OCI-M2 (cell line): ENCODE data around the gene BSN.
"Not testable (repeated sequence)": the region's sequence is repeated elsewhere in the genome, so short reads cannot be mapped to it uniquely, and the experiment has no call there.

Source experiments
- DNase-seq: peaks from one replicate; lab custom pipeline; 2025; ENCODE audit not compliant: unreplicated experiment; lab: John Stamatoyannopoulos, UW

BSN gene

DNA sequence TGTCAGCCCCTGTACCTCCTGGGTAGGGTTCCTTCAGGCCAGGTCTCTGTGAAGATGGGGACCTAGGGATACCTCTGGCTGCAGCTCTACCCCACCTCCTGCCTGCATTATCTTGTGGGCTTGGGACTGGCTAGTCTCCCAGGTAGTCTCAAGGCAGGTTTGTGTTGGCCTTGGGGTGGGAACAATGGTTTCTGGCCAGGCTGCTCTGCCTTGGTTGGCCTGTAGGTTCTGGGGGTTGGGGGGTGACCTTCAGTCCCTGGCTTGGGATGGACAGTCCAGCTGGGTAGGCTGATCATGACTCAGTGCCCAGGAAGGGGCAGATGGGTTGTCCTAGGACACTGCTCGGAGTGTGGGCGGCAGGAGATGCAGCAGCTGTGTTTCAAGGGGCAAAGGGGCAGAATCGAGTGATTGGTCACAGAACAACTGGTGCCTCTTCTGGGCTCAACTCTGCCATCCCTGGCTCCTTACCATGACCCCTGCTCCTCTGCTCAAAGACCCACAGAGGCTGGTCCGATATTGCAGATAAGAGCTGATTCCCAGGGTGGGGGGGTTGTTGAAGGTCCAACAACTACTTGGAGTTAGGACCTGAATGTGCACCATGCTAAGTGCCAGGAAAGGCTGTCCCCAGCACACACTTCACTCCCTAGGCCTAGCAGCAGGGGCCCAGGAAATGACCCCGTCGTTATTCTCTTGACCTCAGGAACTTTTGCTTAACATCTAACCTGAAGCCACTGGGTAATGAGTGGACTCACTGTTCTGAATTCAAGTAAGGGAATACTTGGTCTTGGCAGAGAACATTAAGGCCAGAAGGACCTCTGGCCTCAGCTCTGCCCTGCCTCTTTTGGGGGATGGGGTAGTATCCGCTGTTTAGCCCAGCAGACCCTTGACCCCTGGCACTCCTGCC, 18.1 kb upstream of the BSN start:
- DNase-seq: no peak

DNA sequence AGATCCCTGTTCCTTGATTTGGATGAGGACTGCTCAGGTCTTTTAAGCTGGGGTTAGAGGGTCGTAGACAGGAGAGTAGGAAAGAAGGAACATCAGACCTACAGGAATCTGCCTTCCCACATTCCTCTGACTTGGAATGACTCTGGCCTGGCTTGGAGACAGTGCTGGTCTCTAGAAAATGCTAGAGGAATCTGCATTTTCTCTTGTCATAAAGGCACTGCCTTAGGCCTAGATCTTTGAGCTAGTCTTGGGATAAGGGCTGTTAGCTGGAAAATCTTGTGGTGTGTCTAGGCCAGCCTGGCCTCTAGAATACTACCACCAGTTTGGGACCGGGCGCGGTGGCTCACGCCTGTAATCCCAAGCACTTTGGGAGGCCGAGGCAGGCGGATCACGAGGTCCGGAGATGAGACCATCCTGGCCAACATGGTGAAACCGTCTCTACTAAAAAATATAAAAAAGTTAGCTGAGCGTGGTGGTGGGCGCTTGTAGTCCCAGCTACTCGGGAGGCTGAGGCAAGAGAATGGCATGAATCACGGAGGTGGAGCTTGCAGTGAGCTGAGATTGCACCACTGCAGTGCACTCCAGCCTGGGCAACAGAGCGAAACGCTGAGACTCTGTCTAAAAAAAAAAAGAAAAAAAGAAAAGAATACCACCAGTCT, 17.3 kb upstream of the BSN start:
- DNase-seq: no peak

DNA sequence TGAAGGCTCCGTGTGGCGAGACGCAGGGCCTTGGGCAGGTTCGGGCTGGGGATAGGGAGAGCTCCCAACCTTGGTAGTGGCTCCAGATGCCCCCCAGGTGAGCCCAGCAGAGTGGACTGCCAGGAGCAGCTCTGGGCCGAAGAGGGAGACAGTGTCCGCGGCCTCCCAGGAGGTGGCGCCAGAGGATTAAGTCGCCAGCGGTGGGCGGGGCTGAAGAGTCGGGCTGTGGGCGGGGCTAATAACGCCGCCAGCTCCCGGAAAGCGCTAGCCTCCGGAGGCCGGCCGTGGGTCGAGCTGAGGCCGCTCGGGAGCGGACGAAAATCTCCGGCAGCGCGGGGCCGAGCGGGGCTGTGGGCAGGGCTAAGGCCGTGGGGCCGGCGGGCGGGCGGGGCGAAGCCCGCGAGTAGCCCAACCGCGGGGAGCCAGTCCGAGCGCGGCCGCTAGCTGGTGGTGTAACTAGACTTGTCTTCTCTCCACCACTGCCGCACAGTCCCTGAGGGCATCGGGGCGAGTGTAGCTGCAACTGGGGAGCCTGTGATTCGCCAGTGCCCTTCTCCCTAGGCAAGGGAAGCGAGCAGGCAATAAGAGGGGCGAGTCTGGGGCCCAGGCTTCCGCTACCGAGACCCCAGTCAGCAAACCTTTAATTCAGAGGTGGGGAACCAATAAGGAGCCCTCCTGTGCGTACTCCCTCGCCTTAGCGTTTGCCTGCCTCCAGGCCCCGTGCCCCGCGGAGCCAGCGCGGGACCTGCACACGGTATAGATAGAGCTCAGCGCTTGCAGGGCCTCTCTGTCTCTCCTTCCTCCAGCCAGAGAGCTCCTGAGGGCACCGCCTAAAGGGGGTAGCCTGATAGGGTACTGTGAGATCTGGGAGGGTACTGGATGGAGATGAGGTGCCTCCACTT, 14.4 kb upstream of the BSN start:
- peak; percentile 64 for DNase-seq

DNA sequence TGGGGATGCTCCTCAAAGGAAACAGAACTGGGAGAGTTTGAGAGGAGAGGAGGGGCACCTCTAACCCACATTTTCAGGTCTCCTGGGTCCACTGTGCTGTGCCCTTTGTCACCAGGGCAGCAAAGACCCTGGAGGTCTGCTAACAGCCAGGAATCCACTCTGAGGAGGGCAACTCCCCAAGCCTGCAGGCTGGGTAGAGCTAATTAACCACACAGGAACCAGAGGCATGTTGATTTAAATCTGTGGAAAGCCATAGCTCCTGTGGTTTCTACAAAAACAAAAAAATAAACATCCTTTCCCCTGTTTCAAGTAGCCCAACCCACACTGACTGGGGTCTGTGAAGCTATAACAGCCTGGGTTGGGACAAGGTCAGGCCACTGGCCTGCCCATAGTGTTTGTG, 2.2 kb upstream of the BSN start:
- DNase-seq: no peak

GRCh38 chr3:49553324-49553691, 969 bp upstream of the BSN start:
- no peak for DNase-seq

GRCh38 chr3:49554633-49555265, 472 bp downstream of the BSN start:
- no peak for DNase-seq

- no peak for DNase-seq
Observed at GRCh38 chr3:49556500-49557275, 2.4 kb downstream of the BSN start.

GRCh38 chr3:49563040-49563578, 8.8 kb downstream of the BSN start:
- DNase-seq: no peak

DNA sequence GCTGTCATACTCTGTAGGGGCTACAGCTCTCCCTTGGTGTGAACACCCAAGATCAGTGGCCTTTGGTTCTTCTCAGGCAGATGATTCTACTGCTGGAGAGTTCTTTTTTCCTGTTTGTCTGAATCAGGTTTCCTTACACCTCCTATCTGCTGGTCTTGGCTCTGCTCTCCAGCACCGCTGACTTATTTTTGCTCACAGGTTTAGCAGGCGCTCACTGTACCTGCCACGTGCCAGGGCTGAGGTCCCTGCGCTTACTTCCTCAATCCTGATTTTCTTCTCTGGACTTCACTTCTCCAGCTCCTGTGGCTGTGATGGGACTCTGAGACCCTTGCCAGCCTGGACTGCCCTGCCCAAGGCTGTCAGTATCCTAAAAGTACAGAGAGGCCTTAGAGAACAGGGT, 9.5 kb downstream of the BSN start:
- no peak for DNase-seq

DNA sequence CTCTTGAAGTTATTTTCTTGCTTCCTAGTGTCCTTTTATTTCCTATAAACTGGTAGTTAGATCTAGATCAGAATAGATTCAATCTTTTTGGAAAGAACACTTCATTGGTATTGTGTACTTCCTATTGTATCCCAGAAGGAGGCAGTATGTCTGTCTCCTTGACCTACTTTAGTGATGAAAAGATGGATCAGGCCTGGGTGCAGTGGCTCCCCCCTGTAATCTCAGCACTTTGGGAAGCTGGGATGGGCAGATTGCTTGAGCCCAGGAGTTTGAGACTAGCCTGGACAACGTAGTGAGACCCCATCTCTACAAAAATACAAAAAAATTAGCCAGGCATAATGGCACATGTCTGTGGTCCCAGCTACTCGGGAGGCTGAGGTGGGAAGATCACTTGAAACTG, 12.0 kb downstream of the BSN start:
- no peak for DNase-seq

DNA sequence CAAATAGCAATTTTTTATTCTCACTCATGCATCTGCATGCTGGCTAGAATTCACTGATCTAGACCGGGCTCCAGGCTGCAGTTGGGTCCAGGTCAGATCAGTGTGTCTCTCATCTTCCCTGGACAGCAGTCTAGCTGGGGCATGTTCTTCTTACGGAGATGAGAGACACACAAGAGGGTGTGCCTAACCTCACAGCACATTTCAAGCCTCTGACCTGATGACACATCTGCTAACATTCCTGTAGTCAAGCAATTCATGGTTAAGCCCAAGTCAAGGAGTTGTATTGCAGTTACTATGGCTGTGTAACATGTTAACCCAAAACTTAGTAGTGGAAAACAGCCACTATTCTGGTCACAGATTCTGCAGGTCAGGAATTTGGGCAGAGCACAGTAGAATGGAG, 13.1 kb downstream of the BSN start:
- no peak for DNase-seq

DNA sequence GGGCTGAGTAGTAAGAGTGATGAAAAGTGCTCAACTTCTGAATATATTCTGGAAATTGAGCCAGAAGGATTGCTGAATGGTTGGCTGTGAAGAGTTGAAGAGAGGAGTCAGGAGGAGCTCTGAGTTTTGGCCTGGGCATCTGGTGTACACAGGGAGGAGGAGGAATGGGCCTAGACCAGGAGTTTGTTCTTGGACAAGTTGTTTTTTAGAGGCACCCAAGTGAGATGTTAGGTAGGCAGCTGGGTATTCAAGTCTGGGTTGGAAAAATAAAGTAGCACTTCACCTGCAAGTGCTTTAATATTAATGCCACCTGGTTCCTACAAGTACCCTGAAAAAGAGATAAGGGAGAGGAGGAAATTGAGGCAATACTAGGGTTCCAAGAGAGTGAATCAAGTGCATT, 14.7 kb downstream of the BSN start:
- DNase-seq: no peak

DNA sequence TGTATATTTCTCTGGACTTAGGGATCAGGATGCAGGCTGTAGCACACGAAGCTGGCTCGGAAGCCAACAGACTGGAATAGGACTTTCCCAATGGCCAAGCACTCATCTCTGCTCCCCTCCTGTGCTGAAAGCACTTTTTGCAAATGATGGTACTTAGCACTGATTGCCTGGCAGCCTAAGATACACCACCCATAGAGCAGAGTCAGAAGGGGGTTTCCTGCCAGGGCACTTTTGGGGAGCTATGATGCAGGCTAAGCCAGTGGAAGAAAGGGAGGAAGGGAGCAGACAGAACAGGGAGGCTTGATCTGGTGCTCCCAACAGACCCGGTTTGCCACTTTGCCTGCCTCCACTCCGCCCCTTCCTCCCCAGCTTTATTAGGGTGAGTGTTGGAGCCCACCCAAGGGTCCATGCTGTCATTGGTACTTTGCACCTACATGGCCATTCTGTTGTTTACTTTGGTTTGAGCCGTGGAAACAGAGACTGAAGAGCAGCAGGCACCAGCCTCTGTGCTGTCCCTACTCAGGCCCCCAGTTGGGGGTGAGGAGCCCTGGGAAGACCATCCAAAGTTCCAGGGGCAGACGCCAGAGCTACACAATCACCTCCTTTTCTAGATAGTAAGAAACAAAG, 15.9 kb downstream of the BSN start:
- no peak for DNase-seq

DNA sequence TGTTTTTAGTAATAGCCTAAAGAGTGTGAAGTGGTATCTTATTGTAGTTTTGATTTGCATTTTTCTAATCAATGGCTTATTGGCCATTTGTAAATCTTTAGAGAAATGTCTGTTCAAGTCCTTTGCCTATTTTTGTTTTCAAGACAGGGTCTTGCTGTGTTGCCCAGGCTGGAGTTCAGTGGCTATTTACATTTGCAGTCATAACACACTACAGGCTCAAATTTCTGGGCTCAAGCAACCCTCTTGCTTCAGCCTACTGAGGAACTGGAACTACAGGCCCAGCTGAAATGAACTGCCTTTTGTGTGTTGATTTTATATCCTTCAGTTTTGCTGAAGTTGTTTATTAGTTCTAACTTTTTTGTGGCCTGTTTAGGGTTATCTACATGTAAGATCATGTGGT, 27.9 kb downstream of the BSN start:
- no peak for DNase-seq

GRCh38 chr3:49585261-49585755, 31.0 kb downstream of the BSN start:
- not testable (repeated sequence) for DNase-seq

DNA sequence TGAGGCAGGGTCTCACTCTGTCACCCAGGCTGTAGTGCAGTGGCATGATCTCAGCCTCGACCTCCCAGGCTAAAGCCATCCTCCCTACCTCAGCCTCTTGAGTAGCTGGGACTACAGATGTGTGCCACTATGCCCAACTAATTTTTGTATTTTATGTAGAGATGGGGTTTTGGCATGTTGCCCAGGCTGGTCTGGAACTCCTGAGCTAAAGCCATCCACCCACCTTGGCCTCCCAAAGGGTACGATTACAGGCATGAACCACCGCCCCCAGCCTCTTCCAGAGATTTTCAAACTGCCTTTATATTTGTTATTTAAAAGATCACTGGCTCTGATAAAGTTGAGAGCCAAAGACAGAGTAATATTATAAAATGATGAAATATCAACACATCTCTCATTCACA, 37.3 kb downstream of the BSN start:
- DNase-seq: no peak

- no peak for DNase-seq
Observed at GRCh38 chr3:49593041-49593440, 38.8 kb downstream of the BSN start.

GRCh38 chr3:49600781-49601180, 46.5 kb downstream of the BSN start:
- DNase-seq: no peak

GRCh38 chr3:49601358-49602048, 47.2 kb downstream of the BSN start:
- no peak for DNase-seq
